DMS153 (cell line): ENCODE data around the gene SETD4.

ENCODE experiments used
- DNase-seq: peaks from one replicate; lab custom pipeline; 2025; lab: John Stamatoyannopoulos, UW

Gene SETD4

DNA sequence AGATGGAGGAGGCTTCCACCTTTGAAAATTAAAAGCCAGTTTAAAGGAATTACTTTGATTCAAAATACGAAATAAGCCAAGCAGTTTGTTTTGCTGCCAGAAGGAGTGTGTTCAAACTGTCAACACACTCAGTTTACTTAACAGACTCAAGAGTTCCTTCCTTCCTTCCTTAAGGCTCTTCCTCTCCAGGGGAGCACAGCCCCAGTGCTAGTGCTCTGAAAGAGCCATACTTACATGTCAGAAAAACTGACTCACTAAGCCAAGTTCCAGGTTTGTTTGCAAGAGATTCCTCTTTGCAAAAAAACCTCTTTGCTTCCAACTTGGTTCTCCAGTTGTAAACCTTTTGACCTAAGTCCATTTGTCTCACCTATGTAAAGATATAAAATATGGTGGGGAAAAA lies 14.3 kb downstream of the SETD4 start:
- DNase-seq: no peak

- no peak for DNase-seq
Measured at GRCh38 chr21:36044056-36044455, 16.3 kb downstream of the SETD4 start.

DNA sequence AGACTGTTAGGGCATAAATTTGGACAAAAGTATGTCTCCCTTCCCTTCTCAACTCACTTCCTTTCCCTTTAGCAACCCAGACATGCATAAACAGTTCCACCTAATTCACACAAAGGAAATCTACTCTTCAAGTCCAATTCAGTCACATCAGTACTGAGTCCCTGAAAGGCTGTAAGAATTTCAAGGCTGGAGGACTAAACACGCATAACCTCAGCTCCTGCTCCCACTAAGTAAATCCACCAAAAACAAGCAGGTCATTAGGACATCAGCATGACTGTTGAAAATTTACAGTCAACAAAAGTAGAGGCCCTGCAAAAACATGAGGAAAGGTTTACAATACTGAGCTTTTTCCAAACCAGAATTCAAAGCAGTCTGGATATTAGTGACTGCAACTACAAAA lies 18.4 kb downstream of the SETD4 start:
- DNase-seq: no peak

GRCh38 chr21:36040389-36040788 lies 19.9 kb downstream of the SETD4 start:
- no peak for DNase-seq

- no peak for DNase-seq
Measured at GRCh38 chr21:36039861-36040260, 20.5 kb downstream of the SETD4 start.

- DNase-seq: no peak
Measured at GRCh38 chr21:36038701-36039497, 21.4 kb downstream of the SETD4 start.

GRCh38 chr21:36035381-36035791 lies 24.9 kb downstream of the SETD4 start:
- DNase-seq: no peak

DNA sequence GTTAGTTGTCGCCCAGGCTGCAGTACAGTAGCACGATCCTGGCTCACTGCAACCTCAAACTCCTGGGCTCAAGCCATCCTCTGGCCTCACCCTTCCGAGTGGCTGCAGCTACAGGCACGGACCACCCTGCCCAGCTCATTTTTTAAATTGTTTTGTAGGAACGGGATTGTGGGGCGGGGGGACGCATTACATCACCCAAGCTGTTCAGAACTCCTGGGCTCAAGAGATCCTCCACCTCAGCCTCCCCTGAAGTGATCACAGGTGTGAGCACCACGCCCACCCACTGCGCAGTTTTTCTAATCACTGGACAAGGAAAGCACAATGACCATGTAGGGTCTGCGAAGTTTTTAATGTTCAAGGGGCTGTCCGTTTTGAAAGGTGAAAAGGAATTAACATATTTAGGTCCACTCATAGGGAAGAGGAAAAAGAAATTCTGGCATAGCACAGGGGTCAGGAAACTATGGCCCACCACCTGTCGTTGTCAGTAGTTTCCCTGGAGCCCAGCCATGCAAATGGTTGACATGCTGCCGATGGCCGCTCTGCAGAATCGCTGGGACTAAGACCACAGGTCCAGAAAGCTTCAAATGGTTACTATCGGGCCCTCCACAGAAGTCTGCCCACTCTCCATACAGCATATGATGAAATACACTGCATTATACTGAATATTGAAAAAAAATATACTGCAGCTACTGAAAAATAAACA lies 26.0 kb downstream of the SETD4 start:
- no peak for DNase-seq

DNA sequence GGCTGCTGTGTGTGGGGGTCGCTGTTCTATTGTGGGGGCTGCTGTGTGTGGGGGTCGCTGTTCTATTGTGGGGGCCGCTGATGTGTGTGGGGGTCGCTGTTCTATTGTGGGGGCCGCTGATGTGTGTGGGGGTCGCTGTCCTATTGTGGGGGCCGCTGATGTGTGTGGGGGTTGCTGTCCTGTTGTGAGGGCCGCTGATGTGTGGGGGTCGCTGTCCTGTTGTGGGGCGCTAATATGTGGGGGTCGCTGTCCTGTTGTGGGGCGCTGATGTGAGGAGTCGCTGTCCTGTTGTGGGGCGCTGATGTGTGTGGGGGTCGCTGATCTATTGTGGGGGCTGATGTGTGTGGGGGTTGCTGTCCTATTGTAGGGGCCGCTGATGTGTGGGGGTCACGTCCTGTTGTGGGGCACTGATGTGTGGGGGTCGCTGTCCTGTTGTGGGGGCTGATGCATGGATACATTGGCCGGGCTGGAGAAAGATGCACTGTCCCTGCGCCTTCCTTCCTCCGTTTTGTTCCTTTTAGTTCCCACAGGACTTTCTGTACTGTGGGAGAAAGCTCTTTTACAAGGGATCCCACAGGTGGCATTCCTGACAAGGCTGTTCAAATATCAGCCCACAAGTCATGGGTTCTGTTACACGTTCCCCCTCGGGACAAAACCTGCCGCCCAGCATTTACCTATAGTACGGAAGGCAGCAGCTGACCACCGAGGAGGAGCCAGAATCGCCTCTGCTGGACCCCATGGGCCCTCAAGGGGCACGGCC lies 27.5 kb downstream of the SETD4 start:
- no peak for DNase-seq

DNA sequence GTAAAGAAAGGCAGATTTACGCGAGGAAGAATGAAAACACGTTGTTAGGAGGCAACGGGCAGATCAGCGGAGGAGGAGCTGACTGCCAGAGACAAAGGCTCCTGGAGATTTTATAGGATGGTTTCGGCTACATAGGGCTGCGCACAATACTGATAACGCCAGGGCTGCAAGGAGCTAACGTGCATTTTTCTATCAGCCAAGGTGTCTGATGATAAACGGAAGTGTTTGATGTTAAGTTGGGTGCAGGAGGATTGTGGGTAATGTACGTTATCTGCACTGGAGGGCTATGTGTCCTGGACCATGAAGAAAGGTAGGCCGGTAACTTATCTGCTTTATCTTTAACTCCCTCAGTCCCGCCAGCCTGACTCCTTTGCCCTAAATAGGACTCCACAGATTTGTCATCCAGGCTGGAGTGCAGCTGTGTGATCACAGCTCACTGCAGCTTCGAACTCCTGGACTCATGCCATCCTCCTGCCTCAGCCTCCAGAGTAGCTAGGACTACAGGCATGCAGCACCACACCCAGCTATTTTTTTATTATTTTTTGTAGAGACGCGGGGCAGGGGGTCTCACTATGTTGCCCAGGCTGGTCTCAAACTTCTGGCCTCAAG lies 29.6 kb downstream of the SETD4 start:
- no peak for DNase-seq

DNA sequence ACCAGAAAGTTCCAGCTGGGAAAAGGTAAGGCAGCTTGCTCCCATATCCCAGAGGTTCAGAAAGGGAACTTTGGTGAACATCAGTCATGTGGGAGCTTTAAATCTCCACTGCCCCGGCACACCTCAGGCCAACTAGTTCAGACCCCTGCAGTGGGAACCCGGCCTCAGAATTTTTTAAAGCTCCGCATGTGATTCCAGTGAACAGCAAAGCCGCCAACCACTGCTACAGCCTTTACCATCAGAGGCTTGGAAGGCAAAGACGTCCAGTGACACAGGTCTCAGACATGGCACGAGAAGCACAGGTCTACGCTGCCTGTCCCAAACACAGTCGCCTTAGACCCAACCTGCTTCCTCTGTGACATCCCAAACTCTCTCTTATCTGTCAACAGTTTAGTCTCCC lies 31.0 kb downstream of the SETD4 start:
- no peak for DNase-seq

DNA sequence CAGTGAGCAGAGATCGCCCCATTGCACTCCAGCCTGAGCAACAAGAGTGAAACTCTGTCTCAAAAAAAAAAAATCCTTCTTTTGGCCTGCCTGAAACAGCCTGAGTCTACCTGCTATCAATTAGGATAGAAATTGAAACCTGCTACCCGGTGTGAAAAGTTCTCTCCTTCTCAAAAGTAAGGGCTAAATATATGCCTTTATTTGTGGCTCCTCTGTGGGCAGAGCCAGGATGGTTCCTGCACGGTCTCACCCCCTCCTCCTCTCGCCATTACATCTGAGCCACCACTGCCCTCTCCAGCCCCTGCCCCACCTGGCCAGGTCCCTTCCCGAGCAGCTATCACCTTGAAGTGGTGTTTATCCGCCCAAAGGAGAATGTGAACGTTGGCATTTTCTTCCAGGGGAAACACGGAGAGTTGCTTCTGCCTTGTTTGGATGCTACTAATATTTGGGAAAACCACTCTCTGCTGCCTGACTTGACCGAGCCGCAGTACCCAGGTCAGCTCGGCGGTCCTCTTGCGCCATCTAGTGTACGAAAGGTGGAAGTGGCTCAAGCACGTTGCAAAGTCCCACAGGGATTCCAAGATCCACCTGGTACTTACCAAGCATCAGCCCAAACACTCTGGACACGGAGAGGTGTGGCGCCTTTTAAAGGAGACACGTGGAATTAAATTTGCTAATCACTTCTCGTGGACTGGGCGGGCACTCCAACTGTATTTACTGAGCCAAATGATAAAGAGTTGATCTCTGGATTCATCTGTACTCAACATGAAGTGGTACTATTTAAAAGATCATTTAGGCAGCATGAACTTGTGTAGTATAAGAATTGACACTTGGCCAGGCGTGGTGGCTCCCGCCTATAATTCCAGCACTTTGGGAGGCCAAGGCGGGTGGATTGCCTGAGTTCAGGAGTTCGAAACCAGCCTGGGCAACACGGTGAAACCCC lies 31.9 kb downstream of the SETD4 start:
- peak; percentile 57 for DNase-seq

DNA sequence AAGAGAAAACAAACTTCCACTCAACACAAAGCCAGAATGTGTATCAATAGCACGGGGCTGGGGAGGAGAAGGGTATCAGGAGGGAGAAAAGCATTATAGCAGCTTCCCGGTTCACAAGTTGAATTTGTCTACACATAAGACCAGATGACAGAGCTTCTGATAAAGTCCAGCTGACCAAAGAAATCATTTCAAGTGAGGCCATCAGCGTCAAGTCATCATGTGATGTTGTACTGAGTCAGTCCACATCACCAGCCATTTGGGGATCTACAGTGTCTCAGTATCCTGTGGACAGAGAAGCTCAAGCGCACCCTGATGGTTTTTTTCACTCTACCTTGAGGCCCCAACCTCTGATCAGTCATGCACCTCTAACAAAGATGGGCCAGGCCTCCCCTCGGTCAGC lies 33.0 kb downstream of the SETD4 start:
- DNase-seq: no peak

GRCh38 chr21:36024782-36025181 lies 35.5 kb downstream of the SETD4 start:
- no peak for DNase-seq

- no peak for DNase-seq
Measured at GRCh38 chr21:36023092-36023480, 37.2 kb downstream of the SETD4 start.

- DNase-seq: no peak
Measured at GRCh38 chr21:36022427-36023091, 37.8 kb downstream of the SETD4 start.

DNA sequence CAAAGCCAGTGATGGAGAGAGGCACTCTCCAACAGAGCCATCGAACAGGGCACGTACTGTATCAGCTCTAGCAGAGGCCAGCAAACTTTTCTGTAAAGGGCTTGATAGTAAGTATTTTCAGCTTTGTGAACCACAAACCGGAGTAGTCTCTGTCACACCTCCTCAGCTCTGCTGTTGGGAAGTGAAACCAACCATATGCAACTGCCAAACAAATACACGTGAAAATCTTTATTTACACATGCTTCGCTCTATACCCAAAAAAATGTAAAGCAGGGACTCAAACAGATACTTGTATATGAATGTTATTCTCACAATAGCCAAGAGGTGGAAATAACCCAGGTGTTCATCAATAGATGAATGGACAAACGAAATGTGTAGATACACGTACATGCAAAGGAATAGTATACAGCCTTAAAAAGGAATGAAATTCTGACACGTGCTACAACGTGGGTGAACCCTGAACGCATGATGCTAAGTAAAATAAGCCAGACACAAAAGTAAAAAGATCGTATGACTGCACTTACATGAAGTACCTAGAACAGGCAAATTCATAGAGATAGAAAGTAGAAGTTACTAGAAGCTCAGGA lies 39.0 kb downstream of the SETD4 start:
- no peak for DNase-seq

- DNase-seq: no peak
Measured at GRCh38 chr21:36015045-36015444, 45.3 kb downstream of the SETD4 start.

- DNase-seq: no peak
Measured at GRCh38 chr21:36010801-36011200, 49.5 kb downstream of the SETD4 start.

GRCh38 chr21:36008505-36008904 lies 51.8 kb downstream of the SETD4 start:
- no peak for DNase-seq
